Subcutaneous adipose tissue (tissue), 4 donors: ENCODE measurements around the gene TNRC18. TPM values are rescaled to one million over a fixed set of nuclear protein-coding genes. Genes with fewer than 3 reads are reported as not detected.

ENCODE experiments used
- total RNA-seq, 4 donors: library from RNA; depleted of rRNA; stranded (reverse); fragments of >200 nt; gene quantifications; one replicate each; pipeline ENCODE4 v1.1.0, GENCODE V29; 2016
- TF ChIP-seq, protein P1 (sequence below): fragments of 450-650 bp; IDR thresholded peaks from one replicate; pipeline ENCODE4 v1.5.1; 2016; ENCODE audit warnings: low read depth, mild to moderate bottlenecking, control low read depth, antibody characterized with exemption, moderate library complexity

Gene TNRC18
- total RNA-seq, 4 donors from 2014 or later, result 21.7 to 107 (median 34.0) TPM

DNA sequence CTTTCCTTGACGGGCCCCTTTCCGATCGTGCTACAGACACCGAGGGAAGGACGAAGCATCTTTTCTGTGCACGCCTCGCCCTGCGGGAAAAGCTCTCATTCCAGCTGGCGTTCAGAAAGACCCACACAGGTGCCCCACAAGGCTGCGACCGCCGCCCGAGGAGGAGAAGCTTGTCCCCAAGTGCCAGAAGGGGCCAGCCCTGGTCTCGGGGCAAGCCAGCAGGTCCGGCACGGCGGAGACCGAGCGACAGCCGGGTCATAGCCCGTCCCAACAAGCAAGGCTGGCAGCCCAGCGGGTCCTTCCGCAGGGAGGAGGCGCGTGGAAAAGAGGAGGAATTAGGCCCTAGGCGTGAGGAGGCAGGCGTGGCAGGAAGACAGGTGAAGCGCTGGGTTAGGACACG lies 62.7 kb downstream of the TNRC18 start:
- TF ChIP-seq, protein P1, sequence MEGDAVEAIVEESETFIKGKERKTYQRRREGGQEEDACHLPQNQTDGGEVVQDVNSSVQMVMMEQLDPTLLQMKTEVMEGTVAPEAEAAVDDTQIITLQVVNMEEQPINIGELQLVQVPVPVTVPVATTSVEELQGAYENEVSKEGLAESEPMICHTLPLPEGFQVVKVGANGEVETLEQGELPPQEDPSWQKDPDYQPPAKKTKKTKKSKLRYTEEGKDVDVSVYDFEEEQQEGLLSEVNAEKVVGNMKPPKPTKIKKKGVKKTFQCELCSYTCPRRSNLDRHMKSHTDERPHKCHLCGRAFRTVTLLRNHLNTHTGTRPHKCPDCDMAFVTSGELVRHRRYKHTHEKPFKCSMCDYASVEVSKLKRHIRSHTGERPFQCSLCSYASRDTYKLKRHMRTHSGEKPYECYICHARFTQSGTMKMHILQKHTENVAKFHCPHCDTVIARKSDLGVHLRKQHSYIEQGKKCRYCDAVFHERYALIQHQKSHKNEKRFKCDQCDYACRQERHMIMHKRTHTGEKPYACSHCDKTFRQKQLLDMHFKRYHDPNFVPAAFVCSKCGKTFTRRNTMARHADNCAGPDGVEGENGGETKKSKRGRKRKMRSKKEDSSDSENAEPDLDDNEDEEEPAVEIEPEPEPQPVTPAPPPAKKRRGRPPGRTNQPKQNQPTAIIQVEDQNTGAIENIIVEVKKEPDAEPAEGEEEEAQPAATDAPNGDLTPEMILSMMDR, result no peak

GRCh38 chr7:5360451-5360850 lies 63.2 kb downstream of the TNRC18 start:
- TF ChIP-seq, protein P1, result no peak

GRCh38 chr7:5359344-5359743 lies 64.3 kb downstream of the TNRC18 start:
- TF ChIP-seq, protein P1, result no peak

DNA sequence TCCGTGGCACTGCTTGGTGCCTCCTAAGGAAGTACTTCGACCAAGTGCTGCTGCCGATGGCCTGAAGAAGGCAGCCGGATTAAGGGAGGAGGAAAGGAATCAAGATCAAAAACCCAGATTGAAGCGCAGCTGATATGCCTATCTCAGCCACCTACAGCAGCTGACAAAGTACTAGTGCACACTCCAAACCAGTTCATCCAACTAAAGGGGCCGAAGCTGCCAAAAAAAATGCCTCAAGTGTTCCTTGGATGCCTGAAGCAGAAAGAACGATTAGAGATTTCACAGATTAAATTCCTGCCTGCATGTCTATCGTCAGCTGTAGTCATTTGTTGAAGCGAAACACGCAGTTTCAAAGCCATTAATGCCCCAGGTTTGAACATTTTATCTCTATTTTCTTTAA lies 65.7 kb downstream of the TNRC18 start:
- TF ChIP-seq, protein P1, result no peak

GRCh38 chr7:5356751-5357119 lies 66.9 kb downstream of the TNRC18 start:
- TF ChIP-seq, protein P1, result no peak

- TF ChIP-seq, protein P1, result no peak
Observed at GRCh38 chr7:5354460-5355232, 69.0 kb downstream of the TNRC18 start.

GRCh38 chr7:5352440-5353010 lies 71.1 kb downstream of the TNRC18 start:
- TF ChIP-seq, protein P1, result no peak
